ENCODE results near the gene ZNF575.

The ZNF575 gene

GRCh38 chr19:43544077-43544476 lies 11.1 kb downstream of the ZNF575 start:
- TF ChIP-seq CREB1 (IDR thresholded peaks at IDR 0.05; ENCODE audit: low read depth) (no peak), EP300 (IDR thresholded peaks at IDR 0.05; ENCODE audit: borderline replicate concordance) (no peak)

GRCh38 chr19:43545276-43545675 lies 12.3 kb downstream of the ZNF575 start:
- no peak for TF ChIP-seq TEAD4 (IDR thresholded peaks at IDR 0.05)
- TF ChIP-seq MAX (IDR thresholded peaks at IDR 0.05) = no peak
- TF ChIP-seq TAF1 (IDR thresholded peaks at IDR 0.05; ENCODE audit: low read depth) = no peak
- no peak for TF ChIP-seq ZBTB7A (IDR thresholded peaks at IDR 0.05; ENCODE audit: low read depth)
- TF ChIP-seq RAD21 (IDR thresholded peaks at IDR 0.05; ENCODE audit: low read depth) = no peak
- no peak for TF ChIP-seq CEBPB (IDR thresholded peaks at IDR 0.05)
- TF ChIP-seq NFIC (IDR thresholded peaks at IDR 0.05) = no peak
- no peak for TF ChIP-seq CREB1 (IDR thresholded peaks at IDR 0.05; ENCODE audit: low read depth)
- TF ChIP-seq YY1 (IDR thresholded peaks at IDR 0.05; ENCODE audit: low read depth) = no peak
- no peak for TF ChIP-seq FOXM1 (IDR thresholded peaks at IDR 0.05; ENCODE audit: borderline replicate concordance, low read depth)
- no peak for TF ChIP-seq USF1 (IDR thresholded peaks at IDR 0.05)
- no peak for TF ChIP-seq EP300 (IDR thresholded peaks at IDR 0.05; ENCODE audit: borderline replicate concordance)
- TF ChIP-seq REST (IDR thresholded peaks at IDR 0.05; ENCODE audit: low read depth) = no peak
- TF ChIP-seq TCF12 (IDR thresholded peaks at IDR 0.05; ENCODE audit: low read depth) = no peak
- TF ChIP-seq EGR1 (IDR thresholded peaks at IDR 0.05) = no peak

GRCh38 chr19:43545981-43546380 lies 13.0 kb downstream of the ZNF575 start:
- TF ChIP-seq TAF1 (IDR thresholded peaks at IDR 0.05; ENCODE audit: low read depth) (no peak), MAX (IDR thresholded peaks at IDR 0.05) (no peak), RAD21 (IDR thresholded peaks at IDR 0.05; ENCODE audit: low read depth) (no peak), EGR1 (IDR thresholded peaks at IDR 0.05) (no peak), ZBTB7A (IDR thresholded peaks at IDR 0.05; ENCODE audit: low read depth) (no peak), CEBPB (IDR thresholded peaks at IDR 0.05) (no peak), TEAD4 (IDR thresholded peaks at IDR 0.05) (no peak), EP300 (IDR thresholded peaks at IDR 0.05; ENCODE audit: borderline replicate concordance) (no peak), TCF12 (IDR thresholded peaks at IDR 0.05; ENCODE audit: low read depth) (no peak), YY1 (IDR thresholded peaks at IDR 0.05; ENCODE audit: low read depth) (no peak), REST (IDR thresholded peaks at IDR 0.05; ENCODE audit: low read depth) (no peak), CREB1 (IDR thresholded peaks at IDR 0.05; ENCODE audit: low read depth) (no peak), FOXM1 (IDR thresholded peaks at IDR 0.05; ENCODE audit: borderline replicate concordance, low read depth) (no peak), USF1 (IDR thresholded peaks at IDR 0.05) (no peak), NFIC (IDR thresholded peaks at IDR 0.05) (no peak)

GRCh38 chr19:43546581-43546980 lies 13.6 kb downstream of the ZNF575 start:
- no peak for TF ChIP-seq RAD21 (IDR thresholded peaks at IDR 0.05; ENCODE audit: low read depth)

GRCh38 chr19:43548706-43549105 lies 15.7 kb downstream of the ZNF575 start:
- no peak for TF ChIP-seq CEBPB (IDR thresholded peaks at IDR 0.05)
- no peak for TF ChIP-seq TEAD4 (IDR thresholded peaks at IDR 0.05)

- TF ChIP-seq EGR1 (IDR thresholded peaks at IDR 0.05) (no peak), RAD21 (IDR thresholded peaks at IDR 0.05; ENCODE audit: low read depth) (no peak), TEAD4 (IDR thresholded peaks at IDR 0.05) (no peak), ZBTB7A (IDR thresholded peaks at IDR 0.05; ENCODE audit: low read depth) (no peak), CREB1 (IDR thresholded peaks at IDR 0.05; ENCODE audit: low read depth) (no peak), TAF1 (IDR thresholded peaks at IDR 0.05; ENCODE audit: low read depth) (no peak), USF1 (IDR thresholded peaks at IDR 0.05) (no peak), TCF12 (IDR thresholded peaks at IDR 0.05; ENCODE audit: low read depth) (no peak), CEBPB (IDR thresholded peaks at IDR 0.05) (no peak), EP300 (IDR thresholded peaks at IDR 0.05; ENCODE audit: borderline replicate concordance) (no peak), MAX (IDR thresholded peaks at IDR 0.05) (no peak), YY1 (IDR thresholded peaks at IDR 0.05; ENCODE audit: low read depth) (no peak), FOXM1 (IDR thresholded peaks at IDR 0.05; ENCODE audit: borderline replicate concordance, low read depth) (no peak), REST (IDR thresholded peaks at IDR 0.05; ENCODE audit: low read depth) (no peak), NFIC (IDR thresholded peaks at IDR 0.05) (no peak)
These were observed 18.6 kb downstream of the ZNF575 start for GRCh38 chr19:43551399-43552197.
